H1 (cell line): Measurements from ENCODE around the gene SSUH2. TPM values are rescaled to one million over a fixed set of nuclear protein-coding genes. Genes with fewer than 3 reads are reported as not detected.

Experiments
- CTCF ChIA-PET: fragments of 300-600 bp; sonication (Branson Sonifier 250); formaldehyde crosslinking; loops from one replicate; lab custom pipeline; 2021; ENCODE audit not compliant: partially characterized antibody; lab: Charles Lee
- POLR2A ChIA-PET: fragments of 300-600 bp; sonication (Branson Sonifier 250); formaldehyde crosslinking; loops from one replicate; lab custom pipeline; 2021; ENCODE audit warnings: inconsistent platforms; ENCODE audit not compliant: partially characterized antibody; lab: Charles Lee
- DNase-seq, 2 experiments: peaks; one replicate each; pipeline versions ENCODE4 v3.0.0 to v3.0.0-alpha.2; 2010 to 2022; ENCODE audit warnings: low spot score in 2 of 2, low read depth in 1 of 2, mixed read lengths in 1 of 2
- FAIRE-seq: peaks from 2 replicates; lab custom pipeline; 2011; peaks lifted over from hg19 to GRCh38; lab: Jason Lieb, UNC
- H2AFZ ChIP-seq: 2 replicates; pipeline ENCODE4 v1.8.1; 2012; ENCODE audit warnings: low read length, inconsistent platforms
- H2AK5ac ChIP-seq: 2 replicates; pipeline ENCODE4 v1.6.1; 2013; ENCODE audit warnings: low read depth, low read length
- H2BK120ac ChIP-seq: replicated peaks from 2 replicates; pipeline ENCODE3; 2013; ENCODE audit warnings: low read depth, low read length, inconsistent platforms
- H2BK12ac ChIP-seq: 2 replicates; pipeline ENCODE4 v1.6.1; 2013; ENCODE audit warnings: low read depth, low read length
- H2BK15ac ChIP-seq: 2 replicates; pipeline ENCODE4 v1.6.1; 2013; ENCODE audit warnings: low read length
- H2BK20ac ChIP-seq: 2 replicates; pipeline ENCODE4 v1.6.1; 2013; ENCODE audit warnings: low read length
- H2BK5ac ChIP-seq: 2 replicates; pipeline ENCODE4 v1.6.1; 2013; ENCODE audit warnings: low read depth, low read length
- H3K14ac ChIP-seq: 2 replicates; pipeline ENCODE4 v1.6.1; 2013; ENCODE audit warnings: inconsistent platforms; ENCODE audit not compliant: insufficient read length
- H3K18ac ChIP-seq: 2 replicates; pipeline ENCODE4 v1.6.1; 2013; ENCODE audit warnings: low read length; ENCODE audit errors: extremely low read depth
- H3K23ac ChIP-seq: 2 replicates; pipeline ENCODE4 v1.6.1; 2013; ENCODE audit warnings: inconsistent platforms; ENCODE audit not compliant: insufficient read length
- H3K23me2 ChIP-seq: 2 replicates; pipeline ENCODE4 v1.6.1; 2013; ENCODE audit warnings: low read depth, low read length
- H3K27ac ChIP-seq: 2 replicates; pipeline ENCODE4 v1.6.1; 2011; ENCODE audit warnings: low read depth, low read length, inconsistent platforms
- H3K27me3 ChIP-seq, 4 experiments: replicated peaks in 1 of 4; 1 replicate in 1 of 4; 2 replicates in 3 of 4; pipeline versions ENCODE4 v1.6.1 to v1.8.1; 2011 to 2013; ENCODE audit warnings: low read length in 3 of 4, mild to moderate bottlenecking in 3 of 4, inconsistent platforms in 2 of 4, mixed read lengths in 2 of 4, moderate library complexity in 1 of 4; ENCODE audit not compliant: control insufficient read depth in 3 of 4, insufficient read depth in 3 of 4; ENCODE audit errors: extremely low read depth in 1 of 4
- H3K36me3 ChIP-seq, 4 experiments: 2 replicates each; pipeline versions ENCODE4 v1.6.1 to v1.8.1; 2011 to 2013; ENCODE audit warnings: mild to moderate bottlenecking in 4 of 4, low read length in 3 of 4, moderate library complexity in 2 of 4, control low read depth in 1 of 4, inconsistent platforms in 1 of 4; ENCODE audit not compliant: insufficient read depth in 4 of 4, control insufficient read depth in 2 of 4
- H3K4ac ChIP-seq: replicated peaks from 2 replicates; pipeline ENCODE3; 2013; ENCODE audit warnings: low read length, low read depth, mixed read lengths, inconsistent platforms; ENCODE audit not compliant: insufficient read length
- H3K4me1 ChIP-seq, 4 experiments: replicated peaks in 1 of 4; 1 replicate in 1 of 4; 2 replicates in 3 of 4; pipeline versions ENCODE4 v1.6.1 to v1.8.1; 2011 to 2013; ENCODE audit warnings: low read length in 3 of 4, inconsistent platforms in 2 of 4, mixed read lengths in 1 of 4; ENCODE audit not compliant: insufficient read depth in 4 of 4, control insufficient read depth in 3 of 4
- H3K4me2 ChIP-seq, 2 experiments: 2 replicates each; pipeline versions ENCODE4 v1.6.1 to v1.8.1; 2011 to 2013; ENCODE audit warnings: low read depth in 2 of 2, low read length in 2 of 2, control low read depth in 1 of 2, inconsistent platforms in 1 of 2, mild to moderate bottlenecking in 1 of 2; ENCODE audit not compliant: insufficient read depth in 1 of 2
- H3K4me3 ChIP-seq, 4 experiments: fragments of 200-600, 300-600 bp in 1 of 4; sonication (generic), shearing (Covaris generic), sonication (Bioruptor Twin) in 1 of 4; 2 replicates each; pipeline versions ENCODE4 v1.5.1 to v1.8.1; 2011 to 2016; ENCODE audit warnings: low read length in 4 of 4, low read depth in 3 of 4, control low read depth in 2 of 4, inconsistent platforms in 2 of 4, mild to moderate bottlenecking in 2 of 4, mixed read lengths in 1 of 4, moderate library complexity in 1 of 4; ENCODE audit not compliant: insufficient read depth in 2 of 4; ENCODE audit errors: extremely low read depth in 1 of 4
- H3K56ac ChIP-seq: replicated peaks from 2 replicates; pipeline ENCODE3; 2013; ENCODE audit warnings: low read depth, mild to moderate bottlenecking, mixed read lengths, low read length, inconsistent platforms; ENCODE audit not compliant: insufficient read length
- H3K79me1 ChIP-seq: 2 replicates; pipeline ENCODE4 v1.6.1; 2013; ENCODE audit warnings: low read depth, low read length, control low read depth
- H3K79me2 ChIP-seq, 2 experiments: 2 replicates each; pipeline versions ENCODE4 v1.6.1 to v1.8.1; 2012 to 2013; ENCODE audit warnings: low read length in 2 of 2, mild to moderate bottlenecking in 2 of 2, inconsistent platforms in 1 of 2; ENCODE audit not compliant: insufficient read depth in 2 of 2, control insufficient read depth in 1 of 2
- H3K9ac ChIP-seq, 4 experiments: replicated peaks in 1 of 4; 1 replicate in 1 of 4; 2 replicates in 3 of 4; pipeline versions ENCODE4 v1.6.1 to v1.8.1; 2011 to 2013; ENCODE audit warnings: low read depth in 3 of 4, low read length in 3 of 4, control low read depth in 2 of 4, mild to moderate bottlenecking in 2 of 4, moderate library complexity in 2 of 4, inconsistent platforms in 1 of 4; ENCODE audit errors: extremely low read depth in 1 of 4
- H3K9me3 ChIP-seq, 2 experiments: 2 replicates each; pipeline versions ENCODE4 v1.6.1 to v1.8.1; 2012 to 2013; ENCODE audit warnings: mild to moderate bottlenecking in 2 of 2, moderate library complexity in 2 of 2, control low read depth in 1 of 2, inconsistent platforms in 1 of 2, low read depth in 1 of 2, low read length in 1 of 2, mixed read lengths in 1 of 2; ENCODE audit not compliant: insufficient read depth in 2 of 2
- H4K20me1 ChIP-seq, 2 experiments: replicated peaks in 1 of 2; 2 replicates each; pipeline versions ENCODE3 to v1.8.1; 2011 to 2013; ENCODE audit warnings: inconsistent platforms in 2 of 2, low read length in 2 of 2, mild to moderate bottlenecking in 1 of 2; ENCODE audit not compliant: insufficient read depth in 2 of 2, control insufficient read depth in 1 of 2
- H4K5ac ChIP-seq: 2 replicates; pipeline ENCODE4 v1.6.1; 2013; ENCODE audit warnings: low read length, low read depth, mixed read lengths, inconsistent platforms; ENCODE audit not compliant: insufficient read length
- H4K8ac ChIP-seq: 2 replicates; pipeline ENCODE4 v1.8.0; 2013; ENCODE audit warnings: mild to moderate bottlenecking, moderate library complexity, low read length, inconsistent platforms; ENCODE audit not compliant: insufficient read depth; ENCODE audit errors: extremely low read depth
- H4K91ac ChIP-seq: replicated peaks from 2 replicates; pipeline ENCODE3; 2013; ENCODE audit warnings: low read length, mixed read lengths, inconsistent platforms; ENCODE audit not compliant: insufficient read length
- ASH2L ChIP-seq: fragments of 200-600, 300-600 bp; sonication (generic); IDR thresholded peaks from one replicate; pipeline ENCODE4 v1.7.1; 2017; ENCODE audit warnings: low read length
- GABPA ChIP-seq: IDR thresholded peaks from 2 replicates; pipeline ENCODE4 v1.6.1; 2011; ENCODE audit warnings: mild to moderate bottlenecking, low read length, moderate library complexity, borderline replicate concordance; ENCODE audit not compliant: insufficient read depth
- HDAC2 ChIP-seq, 2 experiments: fragments of 300-600 bp in 1 of 2; sonication (generic) in 1 of 2; IDR thresholded peaks; 2 replicates each; pipeline ENCODE4 v1.6.1; 2011 to 2012; ENCODE audit warnings: low read depth in 2 of 2, low read length in 2 of 2, mild to moderate bottlenecking in 2 of 2, moderate library complexity in 2 of 2, borderline replicate concordance in 1 of 2, inconsistent platforms in 1 of 2
- JUN ChIP-seq: IDR thresholded peaks from 2 replicates; pipeline ENCODE4 v1.6.1; 2011; ENCODE audit warnings: low read depth, mild to moderate bottlenecking, improper control_type of control experiment, low read length
- POLR2A ChIP-seq, 2 experiments: IDR thresholded peaks; 1 replicate in 1 of 2; 2 replicates in 1 of 2; pipeline ENCODE4 v1.6.1; 2011; ENCODE audit warnings: low read depth in 2 of 2, low read length in 2 of 2, mild to moderate bottlenecking in 2 of 2; ENCODE audit errors: control extremely low read depth in 1 of 2
- RAD21 ChIP-seq, 2 experiments: IDR thresholded peaks in 1 of 2; conservative IDR thresholded peaks in 1 of 2; 2 replicates each; pipeline ENCODE4 v1.6.1; 2011; ENCODE audit warnings: low read depth in 2 of 2, low read length in 2 of 2, improper control_type of control experiment in 1 of 2, inconsistent platforms in 1 of 2, mild to moderate bottlenecking in 1 of 2, moderate library complexity in 1 of 2
- RFX5 ChIP-seq: IDR thresholded peaks from 2 replicates; pipeline ENCODE4 v1.6.1; 2011; ENCODE audit warnings: low read depth, low read length, improper control_type of control experiment, borderline replicate concordance
- SAP30 ChIP-seq: fragments of 300-600 bp; sonication (generic); IDR thresholded peaks from 2 replicates; pipeline ENCODE4 v1.7.1; 2012; ENCODE audit warnings: low read length, moderate library complexity, mild to moderate bottlenecking, inconsistent platforms; ENCODE audit not compliant: insufficient read depth, insufficient replicate concordance
- SIX5 ChIP-seq: IDR thresholded peaks from 2 replicates; pipeline ENCODE4 v1.6.1; 2011; ENCODE audit warnings: mild to moderate bottlenecking, low read depth, low read length
- SP2 ChIP-seq: IDR thresholded peaks from 2 replicates; pipeline ENCODE4 v1.6.1; 2012; ENCODE audit warnings: mild to moderate bottlenecking, low read length, inconsistent platforms
- SUZ12 ChIP-seq: fragments of 200-600 bp; sonication (generic); IDR thresholded peaks from 2 replicates; pipeline ENCODE4 v1.6.1; 2012; ENCODE audit warnings: mild to moderate bottlenecking, inconsistent platforms, low read length, moderate library complexity, mixed read lengths
- YY1 ChIP-seq: IDR thresholded peaks from 2 replicates; pipeline ENCODE4 v1.6.1; 2011; ENCODE audit warnings: low read depth, mild to moderate bottlenecking, low read length
- WGBS, 2 experiments: shearing (Covaris generic) in 1 of 2; methylation state at CpG; one replicate each; pipeline versions ENCODE4 v1.1.6 to v1.1.7; 2013 to 2015; ENCODE audit warnings: low lambda C conversion rate in 2 of 2, mixed read lengths in 2 of 2, inconsistent platforms in 1 of 2, low coverage in 1 of 2, missing lambda C conversion rate in 1 of 2; ENCODE audit not compliant: insufficient replicate concordance in 2 of 2, insufficient coverage in 1 of 2, insufficient read length in 1 of 2; ENCODE audit errors: extremely low coverage in 1 of 2, missing lambda C conversion rate in 1 of 2; 5-methylcytosine and 5-hydroxymethylcytosine counted together
- polyA plus RNA-seq, 7 experiments: library from polyadenylated mRNA; depleted of rRNA in 3 of 7; stranded (reverse) in 5 of 7; unstranded in 2 of 7; fragments of >200 nt in 5 of 7; fragments of 200-250 nt in 2 of 7; gene quantifications; 1 replicate in 5 of 7; 2 replicates in 1 of 7; 4 replicates in 1 of 7; pipeline versions ENCODE4 v1.2.1 to v1.2.3, GENCODE V29; 2011 to 2013; ENCODE audit warnings: missing spikeins in 2 of 7, mixed read lengths in 2 of 7
- total RNA-seq: library from RNA; stranded (reverse); fragmentation: NEBNext Ultra II Directional; extraction: Animal tissue kit (Norgen Biotek cat#: 25700); gene quantifications from 2 replicates; pipeline ENCODE4 v1.2.1, GENCODE V29; 2021

Gene SSUH2
- total and polyA plus RNA-seq, 2 of the 8 experiments (the other 6 are each of a cell fraction or from before 2014, with no cell fraction given): 0.62 to 0.69 TPM

GRCh38 chr3:8653800-8654408, 9.3 kb upstream of the SSUH2 start:
- H3K18ac ChIP-seq: no peak overlapping the region
- H4K5ac ChIP-seq: no peak overlapping the region
- no peak overlapping the region for H2AK5ac ChIP-seq
- no peak overlapping the region; the same call in 1 of the 2 replicates for H2BK15ac ChIP-seq
- FAIRE-seq: no peak
- H3K4me2 ChIP-seq: no peak overlapping the region
- H3K27ac ChIP-seq: no peak overlapping the region
- H4K20me1 ChIP-seq: no peaks in the 10 kb centered on the region
- no peak overlapping the region for H3K4ac ChIP-seq
- no peaks in the 10 kb centered on the region for H3K36me3 ChIP-seq
- H2BK5ac ChIP-seq: no peak overlapping the region
- H3K27me3 ChIP-seq: no peaks in the 10 kb centered on the region; a peak in 2 of 7 replicates
- no peak overlapping the region for H2BK12ac ChIP-seq
- no peak overlapping the region for H3K56ac ChIP-seq
- 89% methylated on average over 8 of the region's 8 CpGs; no CpG with 5 or more reads in 1 of the 2 experiments for WGBS, 2 experiments
- no peak overlapping the region for H4K91ac ChIP-seq
- H3K9me3 ChIP-seq: no peaks in the 10 kb centered on the region
- no peak overlapping the region for H3K14ac ChIP-seq
- H3K23ac ChIP-seq: no peak overlapping the region
- no peak overlapping the region for H2BK20ac ChIP-seq
- CTCF ChIA-PET: interaction anchor here (1.1 kb wide), 1 partner anchor 9 kb away, joined by 4 read pairs; no protein-coding TSS in a partner anchor
- H3K4me1 ChIP-seq: no peaks in the 10 kb centered on the region
- no peak for DNase-seq
- no peak overlapping the region for H3K9ac ChIP-seq
- no peaks in the 10 kb centered on the region for H3K23me2 ChIP-seq
- H2BK120ac ChIP-seq: no peak overlapping the region
- no peak overlapping the region for H2AFZ ChIP-seq
- H3K4me3 ChIP-seq: no peak overlapping the region
- H3K79me2 ChIP-seq: no peaks in the 10 kb centered on the region; a peak in 1 of 4 replicates
- POLR2A ChIA-PET: no interaction called here
- H4K8ac ChIP-seq: no peak overlapping the region
- no peaks in the 10 kb centered on the region for H3K79me1 ChIP-seq
- TF ChIP-seq POLR2A (IDR thresholded peaks at IDR 0.05; ENCODE audit: control extremely low read depth in 1 of 2, low read depth in 2 of 2, low read length in 2 of 2): no peak
- TF ChIP-seq RAD21 (IDR thresholded peaks at IDR 0.05 in 1 of 2, conservative IDR thresholded peaks at IDR 0.05 in 1 of 2; ENCODE audit: low read depth in 2 of 2, low read length in 2 of 2): no peak
- TF ChIP-seq ASH2L: no peak
- no peak for TF ChIP-seq SP2
- no peak for TF ChIP-seq HDAC2 (IDR thresholded peaks at IDR 0.05; ENCODE audit: borderline replicate concordance in 1 of 2, low read depth in 2 of 2, low read length in 2 of 2)
- no peak for TF ChIP-seq GABPA
- no peak for TF ChIP-seq SIX5
- TF ChIP-seq YY1: no peak
- no peak for TF ChIP-seq SUZ12
- no peak for TF ChIP-seq SAP30
- TF ChIP-seq RFX5: no peak
- no peak for TF ChIP-seq JUN
